GM12878 (cell line): Measurements from ENCODE around the gene UNC5CL. TPM values are rescaled to one million over a fixed set of nuclear protein-coding genes. Genes with fewer than 3 reads are reported as not detected.
A peak's percentile ranks its signal among the peaks of the same experiment; 100 is the strongest.

Experiments
- BCLAF1 ChIP-seq: fragments of 450-650 bp; IDR thresholded peaks from 2 replicates; pipeline ENCODE4 v1.6.1; 2017; ENCODE audit warnings: antibody characterized with exemption, mild to moderate bottlenecking, moderate library complexity
- BRCA1 ChIP-seq: IDR thresholded peaks from 2 replicates; pipeline ENCODE4 v1.6.1; 2011; ENCODE audit warnings: low read depth, low read length, improper control_type of control experiment
- ELK1 ChIP-seq: IDR thresholded peaks from 2 replicates; pipeline ENCODE4 v1.6.1; 2012; ENCODE audit warnings: low read depth, low read length, improper control_type of control experiment
- IKZF2 ChIP-seq, 2 experiments: fragments of 450-650 bp; IDR thresholded peaks; 2 replicates each; pipeline ENCODE4 v1.6.1; 2017; ENCODE audit warnings: mild to moderate bottlenecking in 2 of 2, moderate library complexity in 2 of 2
- JUND ChIP-seq: IDR thresholded peaks from 2 replicates; pipeline ENCODE4 v1.6.1; 2012; ENCODE audit warnings: low read depth, mild to moderate bottlenecking, low read length, improper control_type of control experiment, moderate library complexity
- MEF2B ChIP-seq: fragments of 450-650 bp; IDR thresholded peaks from 2 replicates; pipeline ENCODE4 v1.6.1; 2018; ENCODE audit warnings: mild to moderate bottlenecking, moderate library complexity; ENCODE audit not compliant: partially characterized antibody, poor library complexity, severe bottlenecking
- NR2F1 ChIP-seq: fragments of 450-650 bp; conservative IDR thresholded peaks from 2 replicates; pipeline ENCODE4 v1.6.1; 2017; ENCODE audit warnings: mild to moderate bottlenecking
- RB1 ChIP-seq: fragments of 450-650 bp; formaldehyde crosslinking; IDR thresholded peaks from 2 replicates; pipeline ENCODE4 v1.6.1; 2017; ENCODE audit warnings: mild to moderate bottlenecking, borderline replicate concordance
- RCOR1 ChIP-seq: conservative IDR thresholded peaks from 2 replicates; pipeline ENCODE4 v1.6.1; 2012; ENCODE audit warnings: low read depth, low read length, improper control_type of control experiment
- SMAD5 ChIP-seq: IDR thresholded peaks from 2 replicates; pipeline ENCODE4 v1.6.1; 2016; ENCODE audit warnings: antibody characterized with exemption, low read depth
- SREBF1 ChIP-seq: IDR thresholded peaks from 2 replicates; pipeline ENCODE4 v1.6.1; 2012; ENCODE audit warnings: mild to moderate bottlenecking, low read length
- SRF ChIP-seq, 2 experiments: IDR thresholded peaks; 2 replicates each; pipeline ENCODE4 v1.6.1; 2011; ENCODE audit warnings: low read depth in 2 of 2, low read length in 2 of 2, mild to moderate bottlenecking in 1 of 2, moderate library complexity in 1 of 2
- TARDBP ChIP-seq: IDR thresholded peaks from 2 replicates; pipeline ENCODE4 v1.6.1; 2016; ENCODE audit warnings: borderline replicate concordance
- TBL1XR1 ChIP-seq: IDR thresholded peaks from 2 replicates; pipeline ENCODE4 v1.6.1; 2012; ENCODE audit warnings: low read depth, low read length, improper control_type of control experiment
- TCF7 ChIP-seq: IDR thresholded peaks from 2 replicates; pipeline ENCODE4 v1.6.1; 2014; ENCODE audit warnings: antibody characterized with exemption, borderline replicate concordance
- ZBTB4 ChIP-seq: fragments of 450-650 bp; formaldehyde crosslinking; IDR thresholded peaks from 2 replicates; pipeline ENCODE4 v1.4.0; 2022; ENCODE audit warnings: mild to moderate bottlenecking, moderate library complexity
- ZNF207 ChIP-seq: fragments of 450-650 bp; IDR thresholded peaks from 2 replicates; pipeline ENCODE4 v1.6.1; 2014; ENCODE audit warnings: antibody characterized with exemption, mild to moderate bottlenecking, borderline replicate concordance
- polyA plus RNA-seq, 11 experiments: library from polyadenylated mRNA; depleted of rRNA in 4 of 11; unstranded in 6 of 11; stranded (reverse) in 5 of 11; fragments of >200 nt; fragmentation: Nextera tagmentation in 4 of 11; fragmentation: Illumina TruSeq in 1 of 11; extraction: Ambion mirVana in 4 of 11; extraction: Trizol in 1 of 11; gene quantifications; 1 replicate in 1 of 11; 2 replicates in 10 of 11; pipeline versions ENCODE4 v1.2.1 to v1.2.3, GENCODE V29; 2011 to 2016; ENCODE audit warnings: inconsistent platforms in 2 of 11, missing spikeins in 2 of 11, low read depth in 1 of 11
- total RNA-seq, 4 experiments: library from RNA; depleted of rRNA in 3 of 4; stranded (reverse); fragments of >200 nt in 3 of 4; fragmentation: Illumina TruSeq in 1 of 4; extraction: Trizol in 1 of 4; gene quantifications; 2 replicates each; pipeline versions ENCODE4 v1.2.1 to v1.2.3, GENCODE V29; 2013 to 2021

Gene UNC5CL
- total and polyA plus RNA-seq, 10 of the 15 experiments (the other 5 are each of a cell fraction or from before 2014, with no cell fraction given): 0.11 to 1.2 (median 0.46) TPM; not detected in 1

- TF ChIP-seq ZBTB4 (CRISPR knock-in tag): no peak
- peak; percentile 39; the same call in 1 of the 2 replicates for TF ChIP-seq SREBF1
- TF ChIP-seq RCOR1: 0 out of 2 replicates have a peak, but pooled peaks have one; percentile 17
- no peak for TF ChIP-seq TBL1XR1
- peak in 1 of 2 experiments; percentile 57; a peak in 3 of 4 replicates for TF ChIP-seq SRF (IDR thresholded peaks at IDR 0.05; ENCODE audit: low read depth in 2 of 2, low read length in 2 of 2)
- peak; percentile 72 for TF ChIP-seq ELK1
- no peak for TF ChIP-seq BRCA1
- TF ChIP-seq TCF7: no peak
- TF ChIP-seq IKZF2 (IDR thresholded peaks at IDR 0.05): peak; percentile 60 to 64; a peak in 3 of 4 replicates
- TF ChIP-seq JUND: 0 out of 2 replicates have a peak, but pooled peaks have one; percentile 11
- no peak for TF ChIP-seq BCLAF1
- peak; percentile 17 for TF ChIP-seq MEF2B
- TF ChIP-seq RB1: 0 out of 2 replicates have a peak, but pooled peaks have one; percentile 81
- peak; percentile 49; the same call in 1 of the 2 replicates for TF ChIP-seq TARDBP
- TF ChIP-seq ZNF207: peak; percentile 77
- TF ChIP-seq NR2F1: peak; percentile 49; the same call in 1 of the 2 replicates
- peak; percentile 62 for TF ChIP-seq SMAD5
Observed at GRCh38 chr6:41071923-41072835, 33.2 kb upstream of the UNC5CL start, which contains the start of gene OARD1 (continued).
